ENCODE results near the gene MEF2C.
A peak's percentile ranks its signal among the peaks of the same experiment; 100 is the strongest.

MEF2C gene

DNA sequence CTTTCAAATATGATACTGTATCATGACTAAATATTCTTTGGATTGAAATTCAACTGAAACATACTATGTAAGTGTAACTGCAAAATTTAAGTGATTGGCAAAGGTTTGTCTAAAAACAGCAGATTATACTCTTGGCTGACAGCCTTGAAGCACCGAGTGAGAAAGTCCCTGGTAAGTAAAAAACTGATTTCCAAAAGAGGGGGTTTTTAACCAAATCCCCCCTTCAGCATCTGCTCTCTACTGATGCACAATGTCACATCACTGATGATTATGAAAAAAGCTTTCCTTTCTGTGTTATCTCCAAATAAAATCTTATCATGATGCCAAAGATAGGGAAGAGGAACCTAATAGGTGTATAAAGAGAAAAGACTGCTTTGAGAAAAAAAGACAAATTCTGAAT lies 141.0 kb downstream of the MEF2C start:
- Histone ChIP-seq H3K79me2 (ENCODE audit: insufficient read depth, low read length) (no peaks in the 10 kb centered on the region), H3K9me2 (ENCODE audit: low read depth, low read length) (no peaks in the 10 kb centered on the region), H3K9ac (ENCODE audit: low read length) (no peak overlapping the region), H3K9me3 (ENCODE audit: low read length) (no peaks in the 10 kb centered on the region), H3K36me3 (ENCODE audit: insufficient read depth, low read length) (peaks cover 52% of the 10 kb centered on the region), H3K4me2 (ENCODE audit: low read length) (no peak overlapping the region), H3K4me3 (ENCODE audit: low read depth, low read length, poor library complexity, severe bottlenecking) (no peak overlapping the region), H3F3A (ENCODE audit: insufficient read depth, low read length) (peaks cover 8% of the 10 kb centered on the region; the same call in 1 of the 2 replicates), H4K20me1 (ENCODE audit: insufficient read depth, low read length) (no peaks in the 10 kb centered on the region), H3K27me3 (ENCODE audit: insufficient read depth, low read length) (no peaks in the 10 kb centered on the region), H3K27ac (ENCODE audit: low read depth, low read length, poor library complexity, severe bottlenecking) (no peak overlapping the region), H3K4me1 (ENCODE audit: insufficient read depth, low read length, severe bottlenecking) (peaks cover 63% of the 10 kb centered on the region), H2AFZ (ENCODE audit: low read length) (no peak overlapping the region)
- TF ChIP-seq, protein P1, sequence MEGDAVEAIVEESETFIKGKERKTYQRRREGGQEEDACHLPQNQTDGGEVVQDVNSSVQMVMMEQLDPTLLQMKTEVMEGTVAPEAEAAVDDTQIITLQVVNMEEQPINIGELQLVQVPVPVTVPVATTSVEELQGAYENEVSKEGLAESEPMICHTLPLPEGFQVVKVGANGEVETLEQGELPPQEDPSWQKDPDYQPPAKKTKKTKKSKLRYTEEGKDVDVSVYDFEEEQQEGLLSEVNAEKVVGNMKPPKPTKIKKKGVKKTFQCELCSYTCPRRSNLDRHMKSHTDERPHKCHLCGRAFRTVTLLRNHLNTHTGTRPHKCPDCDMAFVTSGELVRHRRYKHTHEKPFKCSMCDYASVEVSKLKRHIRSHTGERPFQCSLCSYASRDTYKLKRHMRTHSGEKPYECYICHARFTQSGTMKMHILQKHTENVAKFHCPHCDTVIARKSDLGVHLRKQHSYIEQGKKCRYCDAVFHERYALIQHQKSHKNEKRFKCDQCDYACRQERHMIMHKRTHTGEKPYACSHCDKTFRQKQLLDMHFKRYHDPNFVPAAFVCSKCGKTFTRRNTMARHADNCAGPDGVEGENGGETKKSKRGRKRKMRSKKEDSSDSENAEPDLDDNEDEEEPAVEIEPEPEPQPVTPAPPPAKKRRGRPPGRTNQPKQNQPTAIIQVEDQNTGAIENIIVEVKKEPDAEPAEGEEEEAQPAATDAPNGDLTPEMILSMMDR (IDR thresholded peaks at IDR 0.05; ENCODE audit: low read length): no peak

DNA sequence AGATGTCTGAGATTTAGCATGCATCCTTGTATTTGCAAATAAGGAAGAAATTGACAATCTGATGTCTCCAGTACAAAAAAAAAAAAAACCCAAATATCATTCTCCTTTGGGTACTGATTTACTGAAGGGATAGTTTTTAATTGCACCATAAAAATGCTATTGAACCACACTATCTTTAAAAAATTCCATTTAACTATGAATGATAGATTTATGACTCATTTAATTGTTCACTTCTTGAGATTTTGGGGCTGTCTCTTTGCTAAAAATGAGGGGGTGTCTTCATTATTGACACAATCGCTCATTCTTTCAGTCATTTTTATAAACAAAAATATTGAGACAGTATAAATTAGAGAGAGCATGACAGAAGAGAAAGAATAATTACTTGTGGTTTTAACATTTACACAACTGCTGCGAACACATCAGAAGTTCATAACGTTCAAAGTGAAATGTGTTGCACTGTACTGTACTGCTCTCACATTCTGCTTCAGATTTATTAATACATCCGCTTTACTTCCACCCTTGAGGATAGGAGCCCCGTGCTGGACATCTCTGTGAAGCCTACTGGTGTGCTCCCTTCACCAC lies 142.3 kb downstream of the MEF2C start:
- Histone ChIP-seq H2AFZ (ENCODE audit: low read length) (no peak overlapping the region), H3K9ac (ENCODE audit: low read length) (no peak overlapping the region), H3K36me3 (ENCODE audit: insufficient read depth, low read length) (peaks cover 52% of the 10 kb centered on the region), H3K27me3 (ENCODE audit: insufficient read depth, low read length) (no peaks in the 10 kb centered on the region), H3K9me3 (ENCODE audit: low read length) (no peaks in the 10 kb centered on the region), H3K4me1 (ENCODE audit: insufficient read depth, low read length, severe bottlenecking) (peaks cover 64% of the 10 kb centered on the region), H4K20me1 (ENCODE audit: insufficient read depth, low read length) (no peaks in the 10 kb centered on the region), H3K4me3 (ENCODE audit: low read depth, low read length, poor library complexity, severe bottlenecking) (no peak overlapping the region), H3K4me2 (ENCODE audit: low read length) (no peak overlapping the region), H3F3A (ENCODE audit: insufficient read depth, low read length) (peaks cover 8% of the 10 kb centered on the region; the same call in 1 of the 2 replicates), H3K27ac (ENCODE audit: low read depth, low read length, poor library complexity, severe bottlenecking) (peak overlapping the region; percentile 33), H3K9me2 (ENCODE audit: low read depth, low read length) (no peaks in the 10 kb centered on the region), H3K79me2 (ENCODE audit: insufficient read depth, low read length) (no peaks in the 10 kb centered on the region)
- TF ChIP-seq, protein P1 (IDR thresholded peaks at IDR 0.05; ENCODE audit: low read length): no peak
- TF ChIP-seq EZH2 (IDR thresholded peaks at IDR 0.05; ENCODE audit: borderline replicate concordance, low read length): no peak

DNA sequence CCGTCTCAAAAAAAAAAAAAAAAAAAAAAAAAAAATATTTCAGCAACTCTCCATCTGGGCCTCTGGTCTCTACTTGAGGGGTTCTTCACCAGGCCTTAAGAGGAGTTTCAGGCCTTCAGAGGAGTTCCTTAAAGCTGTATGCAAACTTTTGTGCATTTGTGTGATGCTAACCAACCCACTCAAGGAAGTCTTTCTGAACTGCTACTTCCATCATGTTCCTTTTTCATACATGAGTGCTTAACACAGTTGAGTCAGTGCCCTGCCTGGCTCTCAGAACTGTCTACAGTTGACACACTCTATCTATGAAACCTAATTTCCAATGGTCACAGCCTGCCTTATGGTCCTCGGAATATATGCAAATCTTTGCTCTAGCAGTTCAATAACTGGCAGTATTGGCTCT lies 146.5 kb downstream of the MEF2C start:
- no peaks in the 10 kb centered on the region for H4K20me1 ChIP-seq (ENCODE audit: insufficient read depth, low read length)
- H3F3A ChIP-seq (ENCODE audit: insufficient read depth, low read length): peaks cover 12% of the 10 kb centered on the region; the same call in 1 of the 2 replicates
- H3K36me3 ChIP-seq (ENCODE audit: insufficient read depth, low read length): peaks cover 38% of the 10 kb centered on the region
- H3K4me2 ChIP-seq (ENCODE audit: low read length): no peak overlapping the region; the same call in 1 of the 2 replicates
- no peaks in the 10 kb centered on the region for H3K9me2 ChIP-seq (ENCODE audit: low read depth, low read length)
- no peak overlapping the region for H3K4me3 ChIP-seq (ENCODE audit: low read depth, low read length, poor library complexity, severe bottlenecking)
- no peaks in the 10 kb centered on the region for H3K27me3 ChIP-seq (ENCODE audit: insufficient read depth, low read length)
- H3K4me1 ChIP-seq (ENCODE audit: insufficient read depth, low read length, severe bottlenecking): peaks cover 94% of the 10 kb centered on the region
- H3K9me3 ChIP-seq (ENCODE audit: low read length): no peaks in the 10 kb centered on the region
- H2AFZ ChIP-seq (ENCODE audit: low read length): no peak overlapping the region
- TF ChIP-seq EZH2 (IDR thresholded peaks at IDR 0.05; ENCODE audit: borderline replicate concordance, low read length): no peak
- TF ChIP-seq, protein P1 (IDR thresholded peaks at IDR 0.05; ENCODE audit: low read length): no peak
- no peak overlapping the region for H3K9ac ChIP-seq (ENCODE audit: low read length)
- peak overlapping the region; percentile 94 for H3K27ac ChIP-seq (ENCODE audit: low read depth, low read length, poor library complexity, severe bottlenecking)
- no peaks in the 10 kb centered on the region for H3K79me2 ChIP-seq (ENCODE audit: insufficient read depth, low read length)
